Sigmoid colon (tissue), 7 donors: Measurements from ENCODE around the gene CRTAC1. TPM values are rescaled to one million over a fixed set of nuclear protein-coding genes. Genes with fewer than 3 reads are reported as not detected.

Experiments
- DNase-seq: peaks from one replicate; pipeline ENCODE4 v3.0.0-alpha.2; 2019
- H3K27ac ChIP-seq, 4 donors: fragments of 200-600 bp; sonication (generic); one replicate each; pipeline ENCODE4 v1.5.1; 2016 to 2019; ENCODE audit warnings: mild to moderate bottlenecking in 1 of 4
- H3K27me3 ChIP-seq, 3 donors: fragments of 200-600 bp; sonication (generic); one replicate each; pipeline ENCODE4 v1.5.1; 2019; ENCODE audit warnings: mild to moderate bottlenecking in 1 of 3
- H3K36me3 ChIP-seq, 4 donors: fragments of 200-600 bp; sonication (generic); one replicate each; pipeline ENCODE4 v1.5.1; 2016 to 2019
- H3K4me1 ChIP-seq, 4 donors: fragments of 200-600 bp; sonication (generic); one replicate each; pipeline ENCODE4 v1.5.1; 2017 to 2019
- H3K4me3 ChIP-seq, 4 donors: fragments of 200-600 bp; sonication (generic); one replicate each; pipeline ENCODE4 v1.5.1; 2017 to 2019; ENCODE audit warnings: mild to moderate bottlenecking in 2 of 4, moderate library complexity in 1 of 4
- H3K9me3 ChIP-seq, 4 donors: fragments of 200-600 bp in 3 of 4; sonication (generic) in 3 of 4; one replicate each; pipeline versions ENCODE4 v1.5.1 to v1.6.1; 2013 to 2019
- EP300 ChIP-seq, 4 donors: sonication (generic); formaldehyde crosslinking; IDR thresholded peaks; one replicate each; pipeline ENCODE4 v1.6.1; 2017; ENCODE audit warnings: antibody characterized with exemption in 4 of 4
- POLR2A ChIP-seq, 2 donors: fragments of 450-650 bp; IDR thresholded peaks; one replicate each; pipeline ENCODE4 v1.6.1; 2016; ENCODE audit warnings: antibody characterized with exemption in 2 of 2, mild to moderate bottlenecking in 2 of 2, moderate library complexity in 2 of 2
- POLR2AphosphoS5 ChIP-seq, 4 donors: sonication (generic); formaldehyde crosslinking; IDR thresholded peaks; one replicate each; pipeline ENCODE4 v1.6.1; 2017; ENCODE audit warnings: antibody characterized with exemption in 4 of 4
- WGBS, 2 donors: extraction: QIAGEN DNeasy Blood & Tissue Kit; methylation state at CpG; one replicate each; pipeline ENCODE4 v1.1.7; 2013; 5-methylcytosine and 5-hydroxymethylcytosine counted together
- intact Hi-C: fragments of 100-400 bp; cut with DNase I; formaldehyde crosslinking; loops from one replicate; pipeline ENCODE4 v1.15.1; 2023
- polyA plus RNA-seq, 3 donors: library from polyadenylated mRNA; stranded (reverse); fragments of 200-250 nt; gene quantifications; one replicate each; pipeline ENCODE4 v1.2.3, GENCODE V29; 2013
- total RNA-seq, 4 donors: library from RNA; depleted of rRNA; stranded (reverse); fragments of >200 nt; gene quantifications; one replicate each; pipeline ENCODE4 v1.1.0, GENCODE V29; 2016
- TF ChIP-seq, protein P1 (sequence below), 4 experiments: fragments of 450-650 bp in 3 of 4; fragments of 200-600 bp in 1 of 4; IDR thresholded peaks; one replicate each; pipeline ENCODE4 v1.5.1; 2016 to 2019; ENCODE audit warnings: antibody characterized with exemption in 4 of 4, mild to moderate bottlenecking in 3 of 4, moderate library complexity in 2 of 4
- donor health status: healthy with polysubstance abuse.
- donor health status: Bipolar disorder and iron deficiency.
- donor health status: healthy.

The CRTAC1 gene
- total and polyA plus RNA-seq, 7 donors = 1.2 to 6.4 (median 2.6) TPM; not detected in 1

DNA sequence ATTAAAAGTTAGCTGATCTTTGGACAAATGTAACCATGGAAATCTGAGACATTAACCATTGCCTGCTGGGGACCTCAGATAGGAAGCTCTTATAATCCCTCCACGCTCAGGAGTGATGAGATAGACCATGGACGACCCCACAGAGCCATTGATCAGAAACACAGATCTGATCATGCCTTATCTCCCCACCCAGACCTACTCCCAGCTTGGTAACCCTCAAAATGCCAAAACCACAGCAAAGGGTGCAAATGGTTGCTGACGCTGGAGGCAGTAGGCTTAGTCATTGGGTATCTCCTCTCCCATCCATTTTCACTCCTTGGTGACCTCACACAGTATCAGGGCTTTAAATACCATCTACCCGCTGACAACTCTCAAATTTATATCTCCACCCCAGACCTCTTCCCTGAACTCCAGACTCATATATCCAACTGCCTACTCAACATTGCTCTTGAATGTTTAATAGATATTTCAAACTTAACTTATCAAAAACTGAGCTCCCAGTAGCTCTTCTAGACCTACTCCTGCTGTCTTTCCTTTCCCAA, 60.8 kb downstream of the CRTAC1 start:
- Histone ChIP-seq H3K27me3 (peaks cover 2 to 50% (median 9%) of the 10 kb centered on the region in 3 donors), H3K27ac (no peak overlapping the region), H3K9me3 (no peaks in the 10 kb centered on the region), H3K4me1 (no peaks in the 10 kb centered on the region), H3K36me3 (no peaks in the 10 kb centered on the region), H3K4me3 (no peak overlapping the region)
- no peak for DNase-seq
- WGBS, 2 donors = 73 to 74% methylated on average over 4 of the region's 4 CpGs
- intact Hi-C loops = no loop called here
- no peak for TF ChIP-seq POLR2AphosphoS5 (IDR thresholded peaks at IDR 0.05)
- no peak for TF ChIP-seq POLR2A (IDR thresholded peaks at IDR 0.05)
- TF ChIP-seq, protein P1, sequence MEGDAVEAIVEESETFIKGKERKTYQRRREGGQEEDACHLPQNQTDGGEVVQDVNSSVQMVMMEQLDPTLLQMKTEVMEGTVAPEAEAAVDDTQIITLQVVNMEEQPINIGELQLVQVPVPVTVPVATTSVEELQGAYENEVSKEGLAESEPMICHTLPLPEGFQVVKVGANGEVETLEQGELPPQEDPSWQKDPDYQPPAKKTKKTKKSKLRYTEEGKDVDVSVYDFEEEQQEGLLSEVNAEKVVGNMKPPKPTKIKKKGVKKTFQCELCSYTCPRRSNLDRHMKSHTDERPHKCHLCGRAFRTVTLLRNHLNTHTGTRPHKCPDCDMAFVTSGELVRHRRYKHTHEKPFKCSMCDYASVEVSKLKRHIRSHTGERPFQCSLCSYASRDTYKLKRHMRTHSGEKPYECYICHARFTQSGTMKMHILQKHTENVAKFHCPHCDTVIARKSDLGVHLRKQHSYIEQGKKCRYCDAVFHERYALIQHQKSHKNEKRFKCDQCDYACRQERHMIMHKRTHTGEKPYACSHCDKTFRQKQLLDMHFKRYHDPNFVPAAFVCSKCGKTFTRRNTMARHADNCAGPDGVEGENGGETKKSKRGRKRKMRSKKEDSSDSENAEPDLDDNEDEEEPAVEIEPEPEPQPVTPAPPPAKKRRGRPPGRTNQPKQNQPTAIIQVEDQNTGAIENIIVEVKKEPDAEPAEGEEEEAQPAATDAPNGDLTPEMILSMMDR (IDR thresholded peaks at IDR 0.05) = no peak
- no peak for TF ChIP-seq EP300 (IDR thresholded peaks at IDR 0.05)

DNA sequence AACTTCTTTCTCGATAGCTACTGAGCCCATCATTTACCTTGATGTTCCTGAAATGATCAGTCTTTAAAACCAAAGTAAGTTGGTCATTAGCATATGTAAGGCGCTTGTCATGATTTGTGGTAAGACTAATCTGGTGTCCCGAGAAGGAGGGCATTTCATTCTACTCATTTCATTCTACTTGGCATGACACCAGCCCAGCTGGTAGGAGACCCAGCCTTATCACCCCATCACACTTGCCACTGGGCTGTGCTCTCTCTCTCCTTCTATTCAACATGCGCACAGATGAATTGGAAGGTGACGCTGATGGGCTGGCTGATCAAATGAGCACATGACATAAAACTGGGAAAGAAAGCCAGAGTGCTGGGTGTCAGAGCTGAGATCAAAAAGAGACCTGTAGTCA, 65.7 kb downstream of the CRTAC1 start:
- TF ChIP-seq, protein P1 (IDR thresholded peaks at IDR 0.05) = no peak
- TF ChIP-seq EP300 (IDR thresholded peaks at IDR 0.05) = no peak
- TF ChIP-seq POLR2AphosphoS5 (IDR thresholded peaks at IDR 0.05) = no peak
- no peak for TF ChIP-seq POLR2A (IDR thresholded peaks at IDR 0.05)
- no peak overlapping the region for H3K27ac ChIP-seq
- intact Hi-C loops = no loop called here
- no peak overlapping the region for H3K4me3 ChIP-seq
- H3K36me3 ChIP-seq = no peaks in the 10 kb centered on the region
- H3K27me3 ChIP-seq = peaks cover 0 to 36% (median 0%) of the 10 kb centered on the region in 3 donors
- H3K4me1 ChIP-seq = no peaks in the 10 kb centered on the region
- WGBS, 2 donors = 83 to 86% methylated on average over 5 of the region's 5 CpGs
- no peak for DNase-seq
- H3K9me3 ChIP-seq = no peaks in the 10 kb centered on the region

DNA sequence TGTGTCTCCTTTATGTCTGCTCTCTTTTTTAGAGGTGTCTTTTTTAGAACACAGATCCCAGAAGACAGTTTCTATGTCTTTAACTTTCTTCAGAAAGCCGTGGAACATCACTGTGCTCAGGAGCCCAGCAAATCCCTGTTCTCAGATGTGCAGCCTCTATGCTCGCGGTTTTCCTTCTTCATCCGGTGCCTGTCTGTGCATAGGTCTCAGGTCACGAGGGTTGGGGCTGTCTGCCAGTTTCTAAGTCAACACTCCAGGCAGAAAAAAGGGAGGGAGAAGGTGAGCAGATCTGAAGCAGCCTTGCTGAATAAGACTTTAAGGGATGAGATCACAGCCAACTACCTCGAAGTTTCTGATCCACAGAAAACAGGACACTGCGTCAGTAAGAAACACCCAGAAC, 68.5 kb downstream of the CRTAC1 start:
- Histone ChIP-seq H3K4me3 (no peak overlapping the region), H3K27me3 (peaks cover 0 to 27% (median 0%) of the 10 kb centered on the region in 3 donors), H3K27ac (no peak overlapping the region), H3K4me1 (no peaks in the 10 kb centered on the region), H3K36me3 (no peaks in the 10 kb centered on the region), H3K9me3 (no peaks in the 10 kb centered on the region)
- intact Hi-C loops = no loop called here
- TF ChIP-seq POLR2A (IDR thresholded peaks at IDR 0.05) (no peak), POLR2AphosphoS5 (IDR thresholded peaks at IDR 0.05) (no peak), EP300 (IDR thresholded peaks at IDR 0.05) (no peak)
- 46 to 68% methylated on average over 7 of the region's 7 CpGs for WGBS, 2 donors
- DNase-seq = no peak

DNA sequence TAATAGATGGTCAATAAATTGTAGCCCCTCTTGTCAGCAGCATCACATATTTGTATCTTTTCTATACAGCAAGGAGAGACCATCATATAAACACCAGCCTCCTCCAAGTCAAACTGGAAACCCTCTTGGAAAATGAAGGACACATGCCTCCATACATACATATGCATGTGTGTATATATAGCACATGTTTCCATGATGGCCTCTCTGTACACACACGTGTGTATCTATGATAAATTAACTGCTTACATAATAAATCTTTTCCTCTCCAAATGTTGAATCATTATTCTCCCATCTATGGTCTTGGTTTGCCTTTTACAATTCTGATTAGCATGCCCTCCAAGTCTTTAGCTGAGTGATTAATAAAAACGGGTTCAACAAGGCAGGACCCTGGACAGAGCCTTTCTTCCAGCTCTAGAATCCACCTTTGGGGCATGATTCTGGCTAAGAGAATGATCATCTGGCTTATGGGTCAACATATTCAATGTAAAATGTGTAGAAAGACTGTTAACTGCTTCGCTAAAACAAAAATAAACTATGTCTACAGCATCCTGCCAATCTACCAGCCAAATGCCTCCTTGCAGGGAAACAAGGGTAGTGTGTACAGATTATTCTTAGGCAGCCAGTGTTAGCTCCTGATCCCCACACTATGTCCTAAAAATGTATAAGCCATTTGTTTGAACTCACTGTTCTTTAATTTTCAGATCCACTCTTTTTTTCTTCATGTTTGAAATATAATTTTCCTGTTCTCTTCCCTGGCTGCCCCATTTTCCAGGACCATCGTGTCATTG, 70.0 kb downstream of the CRTAC1 start:
- Histone ChIP-seq H3K4me1 (no peaks in the 10 kb centered on the region), H3K4me3 (no peak overlapping the region), H3K9me3 (no peaks in the 10 kb centered on the region), H3K27ac (no peak overlapping the region), H3K27me3 (peaks cover 0 to 27% (median 0%) of the 10 kb centered on the region in 3 donors), H3K36me3 (no peaks in the 10 kb centered on the region)
- no peak for TF ChIP-seq EP300 (IDR thresholded peaks at IDR 0.05)
- no peak for TF ChIP-seq POLR2AphosphoS5 (IDR thresholded peaks at IDR 0.05)
- TF ChIP-seq POLR2A (IDR thresholded peaks at IDR 0.05) = no peak
- TF ChIP-seq, protein P1 (IDR thresholded peaks at IDR 0.05) = no peak
- intact Hi-C loops = no loop called here
- 54 to 60% methylated on average over 4 of the region's 4 CpGs for WGBS, 2 donors
- DNase-seq = no peak

DNA sequence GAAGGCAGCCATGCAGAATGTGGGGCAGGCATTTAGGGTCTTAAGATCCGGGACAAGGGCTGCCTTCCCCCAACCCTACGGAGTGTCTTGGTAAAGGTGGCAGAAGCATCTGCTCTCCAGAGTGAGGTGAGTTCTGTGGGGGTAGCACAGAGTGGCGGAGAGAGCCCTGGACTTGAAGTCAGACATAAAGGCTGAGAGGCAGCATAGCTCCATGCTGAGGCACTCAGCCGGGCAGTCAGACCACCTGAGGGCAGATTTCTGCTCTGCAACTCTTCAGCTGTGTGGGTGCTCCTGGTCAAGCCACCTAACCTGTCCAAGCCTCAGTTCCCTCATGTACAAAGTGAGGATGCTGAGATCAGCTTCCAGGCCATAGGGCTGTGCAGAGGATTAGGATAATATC, 81.0 kb downstream of the CRTAC1 start:
- H3K27me3 ChIP-seq = no peaks in the 10 kb centered on the region
- intact Hi-C loops = no loop called here
- TF ChIP-seq, protein P1 (IDR thresholded peaks at IDR 0.05) = no peak
- TF ChIP-seq POLR2A (IDR thresholded peaks at IDR 0.05) = no peak
- TF ChIP-seq EP300 (IDR thresholded peaks at IDR 0.05) = no peak
- no peak for TF ChIP-seq POLR2AphosphoS5 (IDR thresholded peaks at IDR 0.05)
- H3K9me3 ChIP-seq = no peaks in the 10 kb centered on the region
- no peak overlapping the region for H3K4me3 ChIP-seq
- no peak for DNase-seq
- H3K27ac ChIP-seq = no peak overlapping the region
- WGBS, 2 donors = 75 to 87% methylated on average over 4 of the region's 4 CpGs
- H3K36me3 ChIP-seq = no peaks in the 10 kb centered on the region
- H3K4me1 ChIP-seq = no peaks in the 10 kb centered on the region
